PC-9 (cell line): Measurements from ENCODE around the gene ABCD2. TPM values are rescaled to one million over a fixed set of nuclear protein-coding genes. Genes with fewer than 3 reads are reported as not detected.
A peak's percentile ranks its signal among the peaks of the same experiment; 100 is the strongest.
"Not testable (repeated sequence)": the region's sequence is repeated elsewhere in the genome, so short reads cannot be mapped to it uniquely, and the experiment has no call there.

Experiments used
- BruUV-seq: library from RNA; stranded (reverse); fragments of 400-500 nt; replicated peaks from 2 replicates; lab custom pipeline; 2021; lab: Mats Ljungman, UMichigan
- CTCF ChIA-PET: fragments of 300-600 bp; sonication (Branson Sonifier 250); formaldehyde crosslinking; loops from one replicate; lab custom pipeline; 2022; ENCODE audit warnings: antibody characterized with exemption; lab: Charles Lee
- POLR2A ChIA-PET: fragments of 300-600 bp; sonication (Branson Sonifier 250); formaldehyde crosslinking; loops from one replicate; lab custom pipeline; 2022; ENCODE audit warnings: antibody characterized with exemption; ENCODE audit not compliant: unreplicated experiment; lab: Charles Lee
- DNase-seq, 2 experiments: peaks; one replicate each; pipeline versions ENCODE4 v3.0.0 to v3.0.0-alpha.2; 2015 to 2022; ENCODE audit warnings: mixed read lengths in 1 of 2
- H2AFZ ChIP-seq: fragments of 200-600 bp; sonication (generic); 2 replicates; pipeline ENCODE4 v1.8.1; 2017; ENCODE audit warnings: antibody characterized with exemption
- H3F3A ChIP-seq: fragments of 200-600 bp; sonication (generic); 2 replicates; pipeline ENCODE4 v1.8.1; 2017; ENCODE audit warnings: antibody characterized with exemption, mild to moderate bottlenecking, low read depth; ENCODE audit not compliant: insufficient read depth
- H3K27ac ChIP-seq: fragments of 200-600 bp; sonication (generic); 2 replicates; pipeline ENCODE4 v1.6.1; 2016; ENCODE audit warnings: mixed run types
- H3K27me3 ChIP-seq: fragments of 200-600 bp; sonication (generic); 2 replicates; pipeline ENCODE4 v1.6.1; 2016; ENCODE audit warnings: low read depth, mixed run types; ENCODE audit not compliant: insufficient read depth
- H3K36me3 ChIP-seq: fragments of 200-600 bp; sonication (generic); 2 replicates; pipeline ENCODE4 v1.6.1; 2016; ENCODE audit warnings: low read depth, mixed run types
- H3K4me1 ChIP-seq: fragments of 200-600 bp; sonication (generic); replicated peaks from 2 replicates; pipeline ENCODE4 v1.6.1; 2016; ENCODE audit warnings: mixed run types; ENCODE audit not compliant: insufficient read depth
- H3K4me2 ChIP-seq: fragments of 200-600 bp; sonication (generic); 2 replicates; pipeline ENCODE4 v1.6.1; 2017; ENCODE audit warnings: mixed run types
- H3K4me3 ChIP-seq: fragments of 200-600 bp; sonication (generic); 2 replicates; pipeline ENCODE4 v1.6.1; 2016; ENCODE audit warnings: mixed run types
- H3K79me2 ChIP-seq: fragments of 200-600 bp; sonication (generic); 2 replicates; pipeline ENCODE4 v1.6.1; 2017; ENCODE audit warnings: low read depth, mixed run types
- H3K9me2 ChIP-seq: fragments of 200-600 bp; sonication (generic); 2 replicates; pipeline ENCODE4 v1.8.1; 2017; ENCODE audit warnings: mild to moderate bottlenecking; ENCODE audit not compliant: insufficient read depth
- H3K9me3 ChIP-seq: fragments of 200-600 bp; sonication (generic); 2 replicates; pipeline ENCODE4 v1.8.1; 2016; ENCODE audit warnings: low read depth; ENCODE audit not compliant: insufficient read depth
- H4K20me1 ChIP-seq: fragments of 200-600 bp; sonication (generic); 2 replicates; pipeline ENCODE4 v1.8.1; 2017; ENCODE audit not compliant: insufficient read depth
- EZH2 ChIP-seq: fragments of 200-600 bp; sonication (generic); IDR thresholded peaks from 2 replicates; pipeline ENCODE4 v1.8.0; 2017; ENCODE audit warnings: antibody characterized with exemption, low read depth
- intact Hi-C: fragments of 100-400 bp; cut with micrococcal nuclease; formaldehyde crosslinking; loops from one replicate; pipeline ENCODE4 v1.10.0; 2022; ENCODE audit not compliant: unreplicated experiment
- total RNA-seq: library from RNA; stranded (reverse); gene quantifications from 2 replicates; pipeline ENCODE4 v1.2.3, GENCODE V29; 2021
- TF ChIP-seq, protein P1 (sequence below): fragments of 200-600 bp; sonication (generic); conservative IDR thresholded peaks from 2 replicates; pipeline ENCODE4 v1.6.1; 2017; ENCODE audit warnings: mixed run types, antibody characterized with exemption, mild to moderate bottlenecking, moderate library complexity

ABCD2 gene
- total RNA-seq, 1 experiment from 2014 or later: not detected

- H3F3A ChIP-seq: peaks cover 24% of the 10 kb centered on the region
- no peak overlapping the region for H3K4me2 ChIP-seq
- no peaks in the 10 kb centered on the region for H3K27me3 ChIP-seq
- CTCF ChIA-PET: no interaction called here
- H3K27ac ChIP-seq: no peak overlapping the region
- H3K9me2 ChIP-seq: no peaks in the 10 kb centered on the region
- no peak overlapping the region for H2AFZ ChIP-seq
- intact Hi-C loops: no loop called here
- TF ChIP-seq, protein P1, sequence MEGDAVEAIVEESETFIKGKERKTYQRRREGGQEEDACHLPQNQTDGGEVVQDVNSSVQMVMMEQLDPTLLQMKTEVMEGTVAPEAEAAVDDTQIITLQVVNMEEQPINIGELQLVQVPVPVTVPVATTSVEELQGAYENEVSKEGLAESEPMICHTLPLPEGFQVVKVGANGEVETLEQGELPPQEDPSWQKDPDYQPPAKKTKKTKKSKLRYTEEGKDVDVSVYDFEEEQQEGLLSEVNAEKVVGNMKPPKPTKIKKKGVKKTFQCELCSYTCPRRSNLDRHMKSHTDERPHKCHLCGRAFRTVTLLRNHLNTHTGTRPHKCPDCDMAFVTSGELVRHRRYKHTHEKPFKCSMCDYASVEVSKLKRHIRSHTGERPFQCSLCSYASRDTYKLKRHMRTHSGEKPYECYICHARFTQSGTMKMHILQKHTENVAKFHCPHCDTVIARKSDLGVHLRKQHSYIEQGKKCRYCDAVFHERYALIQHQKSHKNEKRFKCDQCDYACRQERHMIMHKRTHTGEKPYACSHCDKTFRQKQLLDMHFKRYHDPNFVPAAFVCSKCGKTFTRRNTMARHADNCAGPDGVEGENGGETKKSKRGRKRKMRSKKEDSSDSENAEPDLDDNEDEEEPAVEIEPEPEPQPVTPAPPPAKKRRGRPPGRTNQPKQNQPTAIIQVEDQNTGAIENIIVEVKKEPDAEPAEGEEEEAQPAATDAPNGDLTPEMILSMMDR: no peak
- no peak for TF ChIP-seq EZH2
- no peak for DNase-seq
- H3K36me3 ChIP-seq: no peaks in the 10 kb centered on the region
- no peaks in the 10 kb centered on the region for H3K79me2 ChIP-seq
- peaks cover 27% of the 10 kb centered on the region for H3K4me1 ChIP-seq
- H3K9me3 ChIP-seq: peaks cover 9% of the 10 kb centered on the region; the same call in 1 of the 2 replicates
- no TSS peak for BruUV-seq
- no peaks in the 10 kb centered on the region for H4K20me1 ChIP-seq
- no peak overlapping the region for H3K4me3 ChIP-seq
- POLR2A ChIA-PET: no interaction called here
These were observed 16.5 kb downstream of the ABCD2 start for GRCh38 chr12:39603065-39603464.

DNA sequence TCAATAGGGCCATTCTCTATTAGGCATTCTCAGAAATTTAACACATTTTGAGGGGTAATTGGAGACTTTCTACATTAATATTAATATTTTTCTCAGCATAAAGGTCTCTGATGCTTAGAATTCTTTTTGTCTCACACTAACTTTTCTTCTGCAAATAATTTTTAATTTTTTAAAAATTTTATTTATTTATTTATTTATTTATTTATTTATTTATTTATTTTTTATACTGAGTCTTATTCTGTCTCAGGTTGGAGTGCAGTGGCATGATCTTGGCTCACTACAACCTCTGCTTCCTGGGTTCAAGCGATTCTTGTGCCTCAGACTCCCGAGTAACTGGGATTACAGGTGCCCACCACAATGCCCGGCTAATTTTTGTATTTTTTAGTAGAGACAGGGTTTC is 17.7 kb downstream of the ABCD2 start:
- POLR2A ChIA-PET, H3K27me3 ChIP-seq, intact Hi-C loops, H3K27ac ChIP-seq, H2AFZ ChIP-seq, DNase-seq, H3K4me3 ChIP-seq, BruUV-seq, H3K36me3 ChIP-seq, CTCF ChIA-PET, H3K4me2 ChIP-seq, H4K20me1 ChIP-seq, H3K79me2 ChIP-seq, H3K9me2 ChIP-seq, H3K9me3 ChIP-seq: not testable (repeated sequence)
- H3F3A ChIP-seq: peaks cover 23% of the 10 kb centered on the region
- peaks cover 25% of the 10 kb centered on the region for H3K4me1 ChIP-seq

- Histone ChIP-seq H3K27me3 (no peaks in the 10 kb centered on the region), H3K4me1 (no peaks in the 10 kb centered on the region), H3K36me3 (no peaks in the 10 kb centered on the region), H4K20me1 (no peaks in the 10 kb centered on the region), H3F3A (no peaks in the 10 kb centered on the region), H3K9me3 (no peaks in the 10 kb centered on the region), H3K4me3 (no peak overlapping the region), H3K79me2 (no peaks in the 10 kb centered on the region), H3K27ac (no peak overlapping the region), H3K4me2 (no peak overlapping the region), H2AFZ (peak overlapping the region; percentile 76), H3K9me2 (no peaks in the 10 kb centered on the region)
- ChIA-PET CTCF (interaction anchor here (0.6 kb wide), 1 partner anchor 55 kb away, joined by 4 read pairs; no protein-coding TSS in a partner anchor), POLR2A (interaction anchor here (0.8 kb wide), 1 partner anchor 244 kb away, joined by 6 read pairs; no protein-coding TSS in a partner anchor)
- intact Hi-C loops: no loop called here
- no peak for DNase-seq
- BruUV-seq: no TSS peak
- no peak for TF ChIP-seq EZH2
- TF ChIP-seq, protein P1: no peak
These were observed 23.7 kb downstream of the ABCD2 start for GRCh38 chr12:39595928-39596327.

DNA sequence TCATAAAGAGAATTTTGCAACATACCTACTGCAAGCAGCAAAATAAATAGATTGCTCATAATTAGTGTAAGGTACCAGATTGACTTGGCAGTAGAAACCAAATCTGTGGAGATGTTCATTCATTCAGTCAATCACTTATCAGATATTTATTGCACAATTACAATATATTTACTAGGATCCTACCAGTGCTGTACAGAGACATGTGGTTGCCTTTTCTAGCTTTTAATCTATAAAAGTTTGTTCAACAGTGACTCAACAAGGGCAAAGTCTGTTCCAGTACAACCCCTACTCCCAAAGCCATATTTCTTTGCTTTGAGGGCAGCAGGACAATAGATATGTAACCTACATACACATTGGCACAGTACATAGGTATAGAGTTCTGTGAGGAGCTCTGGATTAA is 27.3 kb downstream of the ABCD2 start:
- H3K9me3 ChIP-seq: no peaks in the 10 kb centered on the region
- no peaks in the 10 kb centered on the region for H3K36me3 ChIP-seq
- DNase-seq: no peak
- H3K27me3 ChIP-seq: no peaks in the 10 kb centered on the region
- H2AFZ ChIP-seq: no peak overlapping the region
- no peak for TF ChIP-seq EZH2
- TF ChIP-seq, protein P1: no peak
- no peaks in the 10 kb centered on the region for H3K79me2 ChIP-seq
- POLR2A ChIA-PET: no interaction called here
- no peak overlapping the region for H3K4me2 ChIP-seq
- H3F3A ChIP-seq: no peaks in the 10 kb centered on the region
- no peak overlapping the region for H3K4me3 ChIP-seq
- no peaks in the 10 kb centered on the region for H4K20me1 ChIP-seq
- intact Hi-C loops: no loop called here
- CTCF ChIA-PET: no interaction called here
- no peaks in the 10 kb centered on the region for H3K4me1 ChIP-seq
- no peaks in the 10 kb centered on the region for H3K9me2 ChIP-seq
- no peak overlapping the region for H3K27ac ChIP-seq
- BruUV-seq: no TSS peak
